AML-193 (cell line): ENCODE results near the gene PSMB7.

Experiments used
- DNase-seq, 2 experiments: peaks; one replicate each; lab custom pipeline; 2025; lab: John Stamatoyannopoulos, UW

The PSMB7 gene

DNA sequence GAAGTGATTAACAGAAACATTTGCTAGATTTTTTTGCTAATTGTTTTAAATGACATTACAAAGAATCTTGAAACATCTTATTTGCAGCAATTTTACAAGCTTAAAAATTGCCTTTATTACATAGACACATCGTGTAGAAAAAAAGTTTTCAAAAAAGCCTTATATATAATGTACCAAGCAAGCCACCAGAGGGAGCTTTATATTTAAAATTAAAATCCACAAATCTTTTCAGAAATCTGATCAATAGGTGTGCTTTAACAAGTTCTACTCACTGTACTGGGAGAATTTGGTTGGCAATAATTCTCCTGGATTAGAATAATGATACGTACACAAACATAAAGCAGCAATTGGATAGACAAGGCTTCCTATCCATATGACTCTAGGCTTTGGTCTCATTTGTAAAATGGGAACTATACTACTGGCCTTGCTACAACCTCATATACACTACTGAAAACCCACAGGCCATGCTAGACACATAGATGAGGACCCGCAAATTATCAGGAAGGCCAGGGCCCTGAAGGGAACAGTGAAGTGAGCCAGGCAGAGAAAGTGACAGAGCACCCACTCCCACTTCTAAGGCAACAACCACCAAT is 4.8 kb downstream of the PSMB7 start:
- DNase-seq: peak in 1 of 2 experiments; percentile 24

DNA sequence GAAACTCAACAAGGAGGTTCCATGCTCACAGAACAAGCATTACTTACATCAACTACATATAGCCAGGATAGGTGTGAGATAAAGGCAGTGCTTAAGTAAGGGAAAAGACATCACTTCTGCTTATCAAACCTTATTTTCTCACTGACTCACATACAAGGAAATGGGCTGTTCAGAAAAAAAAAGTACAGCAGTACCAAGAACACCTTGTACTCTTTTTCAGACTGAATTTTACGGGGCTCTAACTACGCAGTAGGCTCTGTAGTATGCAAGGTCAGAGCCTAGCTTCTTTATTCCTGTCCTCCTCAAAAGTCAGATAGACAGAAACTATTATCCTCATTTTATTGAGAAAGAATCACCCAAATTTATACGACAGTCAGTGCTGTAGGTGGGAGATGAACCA is 5.8 kb downstream of the PSMB7 start:
- no peak for DNase-seq

DNA sequence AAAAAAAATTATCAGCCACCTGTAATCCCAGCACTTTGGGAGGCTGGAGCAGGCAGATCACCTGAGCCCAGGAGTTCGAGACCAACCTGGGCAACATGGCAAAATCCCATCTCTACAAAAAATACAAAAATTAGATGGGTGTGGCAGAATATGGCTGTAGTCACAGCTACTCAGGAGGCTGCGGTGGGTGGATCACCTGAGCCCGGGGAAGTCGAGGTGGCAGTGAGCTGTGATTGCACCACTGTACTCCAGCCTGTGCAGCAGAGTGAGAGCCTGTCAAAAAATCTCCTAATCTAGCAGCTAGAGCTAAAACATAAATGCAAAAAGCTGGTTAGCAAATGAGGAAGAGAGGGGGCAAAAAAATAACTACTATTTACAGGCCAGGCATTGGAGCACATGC is 12.0 kb downstream of the PSMB7 start:
- DNase-seq: no peak

GRCh38 chr9:124399968-124400940 is 15.0 kb downstream of the PSMB7 start:
- no peak for DNase-seq

DNA sequence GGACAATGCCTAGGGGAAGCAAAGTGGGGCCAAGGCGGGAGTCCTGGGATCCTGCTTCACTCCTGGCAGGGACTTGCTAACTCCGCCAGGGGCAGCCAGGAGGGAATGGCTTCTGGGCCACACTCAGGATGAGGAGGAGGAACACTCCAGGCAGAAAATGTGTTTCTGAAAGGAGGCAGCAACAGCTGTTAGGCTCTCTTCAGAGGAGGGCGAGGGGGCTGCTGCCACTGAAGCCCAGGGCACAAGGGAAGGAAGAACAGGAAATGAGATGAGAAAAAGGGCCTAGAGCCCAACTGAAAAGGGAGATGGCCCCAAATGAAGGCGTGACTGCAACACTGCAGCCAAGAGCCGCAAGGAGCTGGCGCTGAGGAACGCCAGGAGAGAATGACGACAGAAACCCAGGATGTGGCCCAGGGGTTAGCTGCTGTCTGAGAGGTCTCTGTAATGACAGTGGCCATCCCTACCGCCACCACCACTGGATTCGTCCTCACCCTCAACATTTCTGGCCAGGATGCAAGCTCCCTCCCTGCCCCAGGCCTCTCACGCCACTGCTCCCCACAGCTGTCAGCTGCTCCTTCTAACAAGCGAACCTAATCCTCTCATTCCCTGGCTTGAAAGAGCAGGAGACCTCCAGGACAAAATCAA is 15.8 kb downstream of the PSMB7 start:
- DNase-seq: no peak

DNA sequence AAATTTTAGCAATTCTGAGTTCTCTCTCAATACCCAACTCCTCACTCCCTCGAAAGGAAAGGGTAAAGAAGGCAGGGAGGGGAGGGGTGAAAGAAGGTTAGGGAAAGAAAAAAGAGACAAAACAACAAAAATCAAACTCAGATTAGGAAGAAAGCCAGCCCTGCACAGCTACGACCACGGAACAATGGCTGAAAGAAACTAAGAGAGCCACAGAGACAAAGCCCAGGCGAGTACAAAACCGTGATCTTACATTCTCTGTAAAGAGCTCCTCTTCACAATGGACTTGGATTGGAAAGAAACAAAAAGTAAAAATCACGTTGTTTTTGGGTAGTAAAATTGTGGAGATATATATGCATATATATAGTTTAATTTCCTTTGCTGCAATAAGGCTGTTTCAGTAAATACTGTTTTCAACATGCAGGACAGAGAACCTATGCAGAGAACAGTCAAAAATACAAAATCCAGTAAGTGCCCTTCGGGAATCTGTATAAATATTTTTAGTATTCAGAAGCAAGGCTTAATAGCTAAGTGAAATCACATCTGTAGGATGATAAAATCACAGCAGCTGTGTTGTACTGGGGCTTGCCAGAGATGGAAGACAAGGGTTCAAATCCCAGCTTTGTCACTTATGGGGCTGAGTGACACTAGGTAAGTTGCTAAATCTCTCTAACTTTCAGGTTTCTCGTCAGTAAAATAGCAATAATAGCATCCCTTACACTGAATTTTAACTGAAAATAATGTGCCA is 16.9 kb downstream of the PSMB7 start:
- DNase-seq: no peak

- no peak for DNase-seq
These were observed 19.4 kb downstream of the PSMB7 start for GRCh38 chr9:124395826-124396225.

- peak in 1 of 2 experiments; percentile 27 for DNase-seq
These were observed 20.6 kb downstream of the PSMB7 start for GRCh38 chr9:124394596-124394995.

DNA sequence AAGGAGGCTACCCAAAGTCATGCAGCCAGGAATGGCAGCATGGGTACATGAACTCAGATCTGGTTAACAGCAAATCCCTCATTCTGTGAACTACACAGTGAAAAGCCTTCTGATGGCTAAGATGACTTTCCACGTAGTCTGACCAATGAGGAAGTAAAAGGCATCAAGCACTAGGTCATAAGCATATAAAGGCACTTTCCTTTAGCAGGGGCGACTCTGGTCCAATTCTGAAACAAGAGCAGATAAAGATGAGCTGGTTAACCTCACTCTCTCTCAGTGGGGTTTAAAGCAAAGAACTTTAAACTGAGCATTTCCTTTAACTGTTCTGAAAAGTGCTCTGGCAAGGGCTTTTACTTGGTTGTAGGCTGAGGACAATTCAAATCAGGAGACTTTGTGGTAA is 21.1 kb downstream of the PSMB7 start:
- peak in 1 of 2 experiments; percentile 11 for DNase-seq

DNA sequence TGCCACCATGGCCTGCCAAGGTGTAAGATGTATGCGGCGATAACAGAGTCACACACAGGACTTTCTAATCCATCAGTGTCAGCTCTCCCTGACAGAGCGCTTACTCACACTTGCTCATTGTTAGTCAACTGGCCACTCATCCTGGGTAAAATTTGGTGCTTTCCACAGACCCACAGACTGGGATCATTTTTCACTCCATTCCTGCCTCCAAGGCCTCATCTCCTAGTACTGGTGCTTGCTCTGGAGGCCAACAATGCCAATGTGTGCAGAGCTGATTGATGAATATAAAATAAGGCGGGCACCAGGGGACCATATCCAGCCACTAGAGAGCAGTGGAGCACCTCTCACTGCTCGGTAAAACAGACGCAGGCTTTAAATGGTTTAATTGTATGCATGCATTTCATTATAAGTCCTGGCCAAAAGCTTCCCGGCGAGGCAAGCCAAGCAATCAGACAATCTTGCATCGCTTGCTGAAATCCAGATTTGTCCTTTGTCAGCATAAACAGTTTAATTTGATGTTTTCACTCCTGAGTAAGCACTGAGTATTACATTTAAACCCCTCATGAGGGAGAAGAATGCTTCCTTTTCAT is 22.3 kb downstream of the PSMB7 start:
- no peak for DNase-seq

- DNase-seq: no peak
These were observed 22.9 kb downstream of the PSMB7 start for GRCh38 chr9:124392254-124392870.

GRCh38 chr9:124390794-124391658 is 24.2 kb downstream of the PSMB7 start:
- DNase-seq: no peak

DNA sequence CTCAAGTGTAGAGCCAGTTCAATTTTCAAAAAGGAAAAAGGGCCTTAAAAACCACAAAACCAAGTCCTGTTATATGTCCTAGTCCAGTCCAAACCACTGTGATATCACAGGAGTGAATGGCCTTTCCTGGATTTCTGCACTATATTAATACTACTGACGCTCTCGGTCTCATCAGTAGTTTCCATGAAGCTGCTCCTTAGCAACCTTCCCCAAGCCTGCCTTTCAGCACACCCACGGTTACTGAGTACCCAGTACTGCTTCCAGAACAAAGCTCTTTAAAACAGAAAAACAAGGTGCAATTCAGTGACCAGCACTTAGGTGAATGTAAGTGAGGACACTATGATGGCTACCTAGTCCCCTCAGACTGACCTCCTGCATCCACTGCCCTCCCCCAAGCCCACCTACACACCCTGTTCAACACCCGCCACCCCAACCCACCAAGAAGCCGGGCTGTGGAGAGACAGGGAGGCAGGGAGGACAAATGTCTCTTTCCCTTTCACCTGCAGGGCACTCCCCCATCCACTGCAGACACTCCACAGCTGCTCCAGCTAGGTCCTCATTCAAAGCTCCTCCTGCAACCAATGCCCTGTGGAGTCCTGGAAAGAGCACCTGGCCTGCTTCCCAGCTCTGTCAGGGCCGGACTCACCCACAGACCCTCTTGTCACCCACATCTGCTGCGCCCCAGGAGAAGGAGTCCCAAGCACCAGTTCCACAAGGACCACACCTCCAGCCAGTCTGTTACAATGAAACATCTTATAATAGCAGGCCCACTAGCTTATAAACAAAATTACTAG is 25.9 kb downstream of the PSMB7 start:
- DNase-seq: no peak

GRCh38 chr9:124388275-124389048 is 26.8 kb downstream of the PSMB7 start:
- DNase-seq: no peak

DNA sequence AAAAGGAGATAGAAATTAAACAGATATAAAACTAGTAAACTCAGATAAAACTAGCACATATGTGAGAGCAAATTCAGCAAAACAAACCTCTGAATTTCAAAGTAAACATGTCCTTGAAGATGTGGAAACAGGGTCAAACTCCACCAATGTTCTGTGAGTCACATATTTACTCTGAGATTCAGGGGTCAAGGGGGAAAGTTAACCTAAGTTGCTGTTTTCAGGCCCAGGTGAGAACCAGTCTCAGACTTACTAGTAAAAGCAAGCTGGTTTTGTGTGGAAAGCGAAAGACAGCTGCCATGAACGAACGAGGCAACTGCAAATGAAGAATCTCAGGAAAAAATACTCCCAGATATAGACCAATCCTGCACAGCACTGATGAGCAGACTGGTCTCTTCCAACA is 29.0 kb downstream of the PSMB7 start:
- no peak for DNase-seq

DNA sequence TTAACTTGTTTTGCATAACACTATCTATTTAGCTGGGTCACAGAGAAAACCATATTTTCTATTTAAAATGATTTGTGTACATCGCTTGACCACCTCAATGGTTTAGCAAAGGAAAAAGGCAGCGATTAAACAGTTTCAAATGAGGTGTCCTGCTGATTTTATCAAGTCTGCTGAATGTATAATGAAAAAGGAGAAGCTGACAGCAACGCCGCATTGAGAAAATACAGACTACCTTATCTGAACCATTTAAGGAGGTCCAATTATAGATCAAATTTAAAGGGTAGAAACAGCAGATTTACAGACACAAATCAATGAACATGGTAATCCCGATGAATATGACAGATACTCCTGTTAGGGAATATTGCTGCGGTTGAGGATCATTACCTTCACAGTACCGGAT is 29.6 kb downstream of the PSMB7 start:
- DNase-seq: no peak

DNA sequence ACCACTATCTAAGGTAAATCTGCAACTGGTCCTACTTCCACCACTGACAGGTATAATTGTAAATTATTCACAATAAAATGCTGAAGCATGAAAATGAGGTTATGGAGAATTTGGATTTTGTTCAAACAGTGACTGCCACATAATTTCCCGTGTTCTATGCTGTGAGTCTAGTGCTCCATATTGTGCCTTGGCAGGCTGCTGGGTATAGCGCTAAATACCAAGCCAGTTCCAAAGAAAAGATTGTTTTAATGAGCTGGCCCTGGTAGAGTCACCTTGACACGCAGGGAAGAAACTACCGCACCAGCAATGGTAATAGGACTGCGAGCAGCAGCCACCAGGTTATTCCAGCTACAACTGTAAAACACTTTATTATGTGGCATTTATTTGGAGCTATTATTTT is 30.4 kb downstream of the PSMB7 start:
- DNase-seq: no peak

GRCh38 chr9:124384210-124384609 is 31.0 kb downstream of the PSMB7 start:
- no peak for DNase-seq
